ENCODE data around the gene MFRP.
A peak's percentile ranks its signal among the peaks of the same experiment; 100 is the strongest.

Gene MFRP

GRCh38 chr11:119316729-119317591 lies 29.5 kb downstream of the MFRP start, which contains the start of gene MCAM:
MCAM (minus strand) TSS chr11:119317130; CDS start chr11:119317101, 29 bp downstream.
- DNase-seq, result no peak

GRCh38 chr11:119316016-119316728 lies 30.3 kb downstream of the MFRP start:
- DNase-seq, result no peak

- DNase-seq, result peak; percentile 25
Observed at GRCh38 chr11:119315131-119316015, 31.1 kb downstream of the MFRP start.

- DNase-seq, result no peak
Observed at GRCh38 chr11:119314726-119315125, 31.8 kb downstream of the MFRP start.

GRCh38 chr11:119310682-119311052 lies 35.8 kb downstream of the MFRP start:
- DNase-seq, result no peak

- no peak for DNase-seq
Observed at GRCh38 chr11:119309953-119310681, 36.4 kb downstream of the MFRP start.

- DNase-seq, result no peak
Observed at GRCh38 chr11:119309411-119309810, 37.1 kb downstream of the MFRP start.

GRCh38 chr11:119307974-119308373 lies 38.5 kb downstream of the MFRP start:
- DNase-seq, result no peak

GRCh38 chr11:119307219-119307618 lies 39.3 kb downstream of the MFRP start:
- DNase-seq, result no peak

GRCh38 chr11:119306373-119306890 lies 40.1 kb downstream of the MFRP start:
- DNase-seq, result no peak

GRCh38 chr11:119305556-119306372 lies 40.7 kb downstream of the MFRP start:
- DNase-seq, result no peak

- no peak for DNase-seq
Observed at GRCh38 chr11:119303227-119303718, 43.2 kb downstream of the MFRP start.

GRCh38 chr11:119300198-119300964 lies 46.1 kb downstream of the MFRP start:
- DNase-seq, result no peak

GRCh38 chr11:119299416-119299815 lies 47.1 kb downstream of the MFRP start:
- no peak for DNase-seq

- DNase-seq, result no peak
Observed at GRCh38 chr11:119298726-119299125, 47.8 kb downstream of the MFRP start.

GRCh38 chr11:119297938-119298337 lies 48.6 kb downstream of the MFRP start:
- DNase-seq, result no peak

GRCh38 chr11:119295178-119295577 lies 51.3 kb downstream of the MFRP start:
- DNase-seq, result no peak

- DNase-seq, result no peak
Observed at GRCh38 chr11:119293461-119293860, 53.0 kb downstream of the MFRP start.

- no peak for DNase-seq
Observed at GRCh38 chr11:119290894-119291497, 55.5 kb downstream of the MFRP start.

Data from NCI-H774 (cell line).